IMR-90 (cell line): ENCODE results near the gene MGAT4D. TPM values are rescaled to one million over a fixed set of nuclear protein-coding genes. Genes with fewer than 3 reads are reported as not detected.

ENCODE experiments used
- ATAC-seq: fragments of 200-7000 bp; cut with Tn5 transposase; 2 replicates; pipeline ENCODE4 v1.9.1; 2020; ENCODE audit warnings: low read depth, mild to moderate bottlenecking, moderate library complexity
- BruUV-seq: library from RNA; stranded (reverse); fragments of 400-500 nt; replicated peaks from 2 replicates; lab custom pipeline; 2021; lab: Mats Ljungman, UMichigan
- CTCF ChIA-PET: fragments of 300-600 bp; formaldehyde crosslinking; extraction: SDS; loops from one replicate; lab custom pipeline; 2021; ENCODE audit warnings: antibody characterized with exemption; lab: Yijun Ruan, JAX
- POLR2A ChIA-PET: fragments of 300-600 bp; sonication (Branson Sonifier 250); formaldehyde crosslinking; loops from one replicate; lab custom pipeline; 2022; ENCODE audit warnings: antibody characterized with exemption; ENCODE audit not compliant: unreplicated experiment; lab: Charles Lee
- DNase-seq: peaks from one replicate; pipeline ENCODE4 v3.0.0; 2013
- H2AFZ ChIP-seq: replicated peaks from 2 replicates; pipeline ENCODE3; 2013; ENCODE audit warnings: low read length, mild to moderate bottlenecking; ENCODE audit not compliant: poor library complexity
- H2AK5ac ChIP-seq: 2 replicates; pipeline ENCODE4 v1.6.1; 2013; ENCODE audit warnings: low read depth, low read length, inconsistent platforms
- H2AK9ac ChIP-seq: replicated peaks from 2 replicates; pipeline ENCODE3; 2013; ENCODE audit warnings: mild to moderate bottlenecking, low read depth, low read length, moderate library complexity; ENCODE audit not compliant: poor library complexity
- H2BK120ac ChIP-seq: 2 replicates; pipeline ENCODE4 v1.6.1; 2013; ENCODE audit warnings: low read depth, low read length, inconsistent platforms
- H2BK15ac ChIP-seq: 3 replicates; pipeline ENCODE4 v1.6.1; 2013; ENCODE audit warnings: low read depth, low read length, inconsistent platforms
- H2BK20ac ChIP-seq: 2 replicates; pipeline ENCODE4 v1.6.1; 2013; ENCODE audit warnings: low read depth, mild to moderate bottlenecking, inconsistent platforms, low read length, moderate library complexity
- H2BK5ac ChIP-seq: 2 replicates; pipeline ENCODE4 v1.6.1; 2013; ENCODE audit warnings: mild to moderate bottlenecking, low read depth, low read length, inconsistent platforms; ENCODE audit not compliant: poor library complexity, severe bottlenecking
- H3K14ac ChIP-seq: replicated peaks from 2 replicates; pipeline ENCODE4 v1.6.1; 2013; ENCODE audit warnings: low read depth, low read length, inconsistent platforms
- H3K18ac ChIP-seq: 2 replicates; pipeline ENCODE4 v1.6.1; 2013; ENCODE audit warnings: low read depth, low read length, control low read depth
- H3K23ac ChIP-seq: 2 replicates; pipeline ENCODE4 v1.6.1; 2013; ENCODE audit warnings: low read depth, low read length, inconsistent platforms
- H3K27ac ChIP-seq: 2 replicates; pipeline ENCODE4 v1.5.1; 2013; ENCODE audit warnings: mild to moderate bottlenecking, control low read depth, low read length; ENCODE audit not compliant: insufficient read depth
- H3K27me3 ChIP-seq: 2 replicates; pipeline ENCODE4 v1.6.1; 2013; ENCODE audit warnings: low read length; ENCODE audit not compliant: control insufficient read depth, insufficient read depth
- H3K36me3 ChIP-seq: 2 replicates; pipeline ENCODE4 v1.6.1; 2013; ENCODE audit warnings: low read length, mixed read lengths; ENCODE audit not compliant: control insufficient read depth, insufficient read depth
- H3K4ac ChIP-seq: 2 replicates; pipeline ENCODE4 v1.6.1; 2013; ENCODE audit warnings: low read depth, low read length, inconsistent platforms
- H3K4me1 ChIP-seq: 2 replicates; pipeline ENCODE4 v1.6.1; 2013; ENCODE audit warnings: low read length, mixed read lengths; ENCODE audit not compliant: control insufficient read depth, insufficient read depth
- H3K4me2 ChIP-seq: 2 replicates; pipeline ENCODE4 v1.6.1; 2013; ENCODE audit warnings: low read depth, mild to moderate bottlenecking, control low read depth, low read length, moderate library complexity
- H3K4me3 ChIP-seq: 2 replicates; pipeline ENCODE4 v1.5.1; 2013; ENCODE audit warnings: low read depth, mild to moderate bottlenecking, control low read depth, low read length, moderate library complexity; ENCODE audit not compliant: insufficient read depth
- H3K56ac ChIP-seq: 2 replicates; pipeline ENCODE4 v1.6.1; 2013; ENCODE audit warnings: low read length, inconsistent platforms; ENCODE audit not compliant: insufficient read depth; ENCODE audit errors: extremely low read depth
- H3K79me1 ChIP-seq, 2 experiments: 2 replicates each; pipeline ENCODE4 v1.6.1; 2013; ENCODE audit warnings: low read length in 2 of 2, inconsistent platforms in 1 of 2, low read depth in 1 of 2
- H3K9ac ChIP-seq: 2 replicates; pipeline ENCODE4 v1.6.1; 2013; ENCODE audit warnings: low read depth, low read length, control low read depth
- H3K9me1 ChIP-seq: 2 replicates; pipeline ENCODE4 v1.6.1; 2013; ENCODE audit warnings: low read length, inconsistent platforms; ENCODE audit not compliant: insufficient read depth
- H3K9me3 ChIP-seq: 2 replicates; pipeline ENCODE4 v1.6.1; 2013; ENCODE audit warnings: low read length; ENCODE audit not compliant: control insufficient read depth, insufficient read depth
- H4K20me1 ChIP-seq: 2 replicates; pipeline ENCODE4 v1.6.1; 2013; ENCODE audit warnings: low read length, inconsistent platforms; ENCODE audit not compliant: insufficient read depth
- H4K5ac ChIP-seq: 2 replicates; pipeline ENCODE4 v1.6.1; 2013; ENCODE audit warnings: mild to moderate bottlenecking, low read depth, low read length, control low read depth
- H4K8ac ChIP-seq, 2 experiments: 2 replicates each; pipeline ENCODE4 v1.6.1; 2013; ENCODE audit warnings: low read depth in 2 of 2, low read length in 2 of 2, control low read depth in 1 of 2, inconsistent platforms in 1 of 2
- H4K91ac ChIP-seq: 2 replicates; pipeline ENCODE4 v1.6.1; 2013; ENCODE audit warnings: low read depth, low read length, inconsistent platforms; ENCODE audit not compliant: insufficient read depth
- CTCF ChIP-seq: conservative IDR thresholded peaks from 2 replicates; pipeline ENCODE4 v1.5.1; 2012; ENCODE audit warnings: mild to moderate bottlenecking, low read depth, low read length, improper control_type of control experiment
- FOS ChIP-seq: fragments of 150-350 bp; IDR thresholded peaks from 2 replicates; pipeline ENCODE4 v1.6.1; 2016; ENCODE audit warnings: low read depth, low read length
- NFE2L2 ChIP-seq: fragments of 150-350 bp; IDR thresholded peaks from 2 replicates; pipeline ENCODE4 v1.6.1; 2016; ENCODE audit warnings: low read depth, mild to moderate bottlenecking, low read length
- POLR2A ChIP-seq: IDR thresholded peaks from 2 replicates; pipeline ENCODE4 v1.6.1; 2012; ENCODE audit warnings: mild to moderate bottlenecking, low read depth, low read length
- RAD21 ChIP-seq: IDR thresholded peaks from 2 replicates; pipeline ENCODE4 v1.6.1; 2012; ENCODE audit warnings: low read length, improper control_type of control experiment
- RCOR1 ChIP-seq: IDR thresholded peaks from 2 replicates; pipeline ENCODE4 v1.6.1; 2012; ENCODE audit warnings: mild to moderate bottlenecking, low read length, improper control_type of control experiment; ENCODE audit not compliant: insufficient replicate concordance
- RFX5 ChIP-seq: IDR thresholded peaks from 2 replicates; pipeline ENCODE4 v1.8.0; 2012; ENCODE audit warnings: low read depth, mild to moderate bottlenecking, low read length, moderate library complexity
- SMC3 ChIP-seq: fragments of 150-350 bp; IDR thresholded peaks from 2 replicates; pipeline ENCODE4 v1.6.1; 2016; ENCODE audit warnings: low read depth, mild to moderate bottlenecking, antibody characterized with exemption, low read length, moderate library complexity
- USF2 ChIP-seq: fragments of 150-350 bp; IDR thresholded peaks from 2 replicates; pipeline ENCODE4 v1.6.1; 2017; ENCODE audit warnings: mild to moderate bottlenecking, antibody characterized with exemption, low read length, low read depth
- WGBS, 2 experiments: methylation state at CpG; one replicate each; pipeline versions ENCODE4 v1.1.5 to v1.1.7; 2013; ENCODE audit warnings: missing lambda C conversion rate in 2 of 2; ENCODE audit not compliant: insufficient read length in 1 of 2; ENCODE audit errors: extremely low coverage in 2 of 2; 5-methylcytosine and 5-hydroxymethylcytosine counted together
- dilution Hi-C: fragments of 300-500 bp; cut with HindIII; formaldehyde crosslinking; loops from one replicate; pipeline ENCODE4 v1.14.3; 2018; ENCODE audit warnings: low sequenced_read_pairs; ENCODE audit not compliant: unreplicated experiment
- in situ Hi-C: fragments of 300-500 bp; cut with MboI; formaldehyde crosslinking; loops from 3 replicates; pipeline ENCODE4 v1.14.3; 2019; ENCODE audit warnings: low sequenced_read_pairs, inconsistent platforms, mixed read lengths
- intact Hi-C: fragments of 100-400 bp; cut with micrococcal nuclease; formaldehyde crosslinking; loops from 2 replicates; pipeline ENCODE4 v1.10.0; 2022
- polyA plus RNA-seq, 3 experiments: library from polyadenylated mRNA; depleted of rRNA; stranded (reverse); fragments of >200 nt; gene quantifications; 2 replicates each; pipeline ENCODE4 v1.2.3, GENCODE V29; 2012; ENCODE audit warnings: low replicate concordance in 1 of 3
- total RNA-seq: library from RNA; depleted of rRNA; stranded (reverse); fragments of >200 nt; gene quantifications from 2 replicates; pipeline ENCODE4 v1.2.3, GENCODE V29; 2012; rRNA removed

Gene MGAT4D
- total and polyA plus RNA-seq, 2 of the 4 experiments (the other 2 are of a cell fraction), result not detected

DNA sequence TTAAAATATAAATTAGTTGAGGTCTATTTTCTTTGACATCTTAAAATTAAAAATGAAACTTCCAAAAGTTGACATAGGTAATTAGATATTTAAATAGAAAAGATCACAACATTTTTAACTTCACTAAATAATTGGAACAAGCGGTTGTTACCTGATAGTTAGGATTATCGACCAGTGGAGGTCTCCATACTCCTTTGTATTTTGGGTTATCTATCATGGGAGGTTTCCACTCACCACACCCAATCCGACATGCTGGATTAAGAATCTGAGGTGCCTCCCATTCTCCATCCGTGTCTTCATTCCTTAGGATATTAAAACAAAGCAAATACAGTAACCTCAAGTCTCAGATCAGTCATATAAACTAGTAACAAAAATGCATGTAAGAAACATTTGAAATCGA, 102.4 kb downstream of the MGAT4D start:
- Histone ChIP-seq H3K9ac (no peak overlapping the region), H3K23ac (no peak overlapping the region), H4K91ac (no peak overlapping the region), H4K20me1 (no peaks in the 10 kb centered on the region), H3K9me3 (no peaks in the 10 kb centered on the region), H3K56ac (no peak overlapping the region), H2BK120ac (no peak overlapping the region), H4K5ac (no peak overlapping the region), H2AK5ac (no peak overlapping the region), H2BK20ac (no peak overlapping the region), H3K9me1 (no peaks in the 10 kb centered on the region), H3K4me1 (no peaks in the 10 kb centered on the region), H3K27ac (no peak overlapping the region), H3K14ac (no peak overlapping the region), H3K4ac (no peak overlapping the region), H2AK9ac (no peak overlapping the region), H4K8ac (no peak overlapping the region), H2BK5ac (no peak overlapping the region), H2AFZ (no peak overlapping the region), H3K4me3 (no peak overlapping the region), H3K27me3 (no peaks in the 10 kb centered on the region), H3K18ac (no peak overlapping the region), H3K79me1 (no peaks in the 10 kb centered on the region), H3K4me2 (no peak overlapping the region), H3K36me3 (no peaks in the 10 kb centered on the region), H2BK15ac (no peak overlapping the region)
- no TSS peak for BruUV-seq
- DNase-seq (no peak), ATAC-seq (no peak)
- dilution Hi-C loops, result no loop called here
- ChIA-PET POLR2A (no interaction called here), CTCF (no interaction called here)
- intact Hi-C loops, result no loop called here
- TF ChIP-seq NFE2L2 (no peak), RFX5 (no peak), SMC3 (no peak), POLR2A (no peak), FOS (no peak), RAD21 (no peak), RCOR1 (no peak), CTCF (no peak), USF2 (no peak)
- in situ Hi-C loops, result no loop called here
- WGBS, 2 experiments, result no CpG with 5 or more reads among the region's 5 CpGs

Other genes starting within 250 kb of the MGAT4D start
- gene SCOC, start 124.6 kb downstream of the MGAT4D start, total RNA-seq, result 12.9 and 51.7 TPM in 2 replicates
- 21.2 and 33.2 TPM in 2 replicates for gene SCOC, start 124.6 kb downstream of the MGAT4D start, polyA plus RNA-seq (2012; rRNA removed)
- gene CLGN, start 70.6 kb downstream of the MGAT4D start, total RNA-seq, result 0.36 and 1.4 TPM in 2 replicates
- gene CLGN, start 70.6 kb downstream of the MGAT4D start, polyA plus RNA-seq (2012; rRNA removed), result 0.55 and 0.75 TPM in 2 replicates
- gene ELMOD2, start 25.9 kb upstream of the MGAT4D start, total RNA-seq, result 10.6 and 30.0 TPM in 2 replicates
- gene ELMOD2, start 25.9 kb upstream of the MGAT4D start, polyA plus RNA-seq (2012; rRNA removed), result 5.1 and 7.3 TPM in 2 replicates
- not detected in 2 replicates for gene UCP1, start 70.7 kb upstream of the MGAT4D start, total RNA-seq
- not detected in 2 replicates for gene UCP1, start 70.7 kb upstream of the MGAT4D start, polyA plus RNA-seq (2012; rRNA removed)